Stomach (tissue), 4 donors: Measurements from ENCODE around the gene ZNF414.

Source experiments
- CTCF ChIP-seq, 7 experiments: fragments of 450-650 bp in 4 of 7; fragments of 200-600 bp in 3 of 7; sonication (generic) in 3 of 7; IDR thresholded peaks; one replicate each; pipeline ENCODE4 v1.5.1; 2016 to 2019; ENCODE audit warnings: antibody characterized with exemption in 7 of 7, control low read depth in 2 of 7, mild to moderate bottlenecking in 1 of 7
- EP300 ChIP-seq: sonication (generic); formaldehyde crosslinking; IDR thresholded peaks from one replicate; pipeline ENCODE4 v1.6.1; 2017; ENCODE audit warnings: antibody characterized with exemption
- POLR2A ChIP-seq, 4 donors: fragments of 450-650 bp; IDR thresholded peaks; one replicate each; pipeline ENCODE4 v1.6.1; 2016; ENCODE audit warnings: antibody characterized with exemption in 4 of 4, control low read depth in 2 of 4, mild to moderate bottlenecking in 1 of 4, moderate library complexity in 1 of 4

- TF ChIP-seq CTCF (IDR thresholded peaks at IDR 0.05): no peak
- no peak for TF ChIP-seq POLR2A (IDR thresholded peaks at IDR 0.05)
- TF ChIP-seq EP300: no peak
Observed at GRCh38 chr19:8500158-8500557, 13.8 kb downstream of the ZNF414 start.
